ENCODE measurements around the gene KCNJ9. TPM values are rescaled to one million over a fixed set of nuclear protein-coding genes. Genes with fewer than 3 reads are reported as not detected.

KCNJ9 gene
- total RNA-seq, 1 donor from 2014 or later = not detected

Other genes with a start within 250 kb of the KCNJ9 start
- not detected for gene VSIG8, start 218.9 kb upstream of the KCNJ9 start, total RNA-seq
- 0.64 TPM for gene CFAP45, start 181.4 kb upstream of the KCNJ9 start, total RNA-seq
- gene TAGLN2, start 156.0 kb upstream of the KCNJ9 start, total RNA-seq = 314 TPM
- 0.13 TPM for gene IGSF9, start 135.9 kb upstream of the KCNJ9 start, total RNA-seq
- gene SLAMF9, start 127.3 kb upstream of the KCNJ9 start, total RNA-seq = not detected
- gene PIGM, start 49.5 kb upstream of the KCNJ9 start, total RNA-seq = 4.1 TPM
- gene KCNJ10, start 11.4 kb upstream of the KCNJ9 start, total RNA-seq = 0.16 TPM
- gene IGSF8, start 17.1 kb downstream of the KCNJ9 start, total RNA-seq = 20.4 TPM
- gene ATP1A2, start 34.2 kb downstream of the KCNJ9 start, total RNA-seq = 31.2 TPM
- gene ATP1A4, start 70.1 kb downstream of the KCNJ9 start, total RNA-seq = 0.39 TPM
- 0.39 TPM for gene CASQ1, start 109.0 kb downstream of the KCNJ9 start, total RNA-seq
- 486 TPM for gene PEA15, start 123.8 kb downstream of the KCNJ9 start, total RNA-seq
- gene DCAF8, start 181.0 kb downstream of the KCNJ9 start, total RNA-seq = 127 TPM
- gene PEX19, start 203.6 kb downstream of the KCNJ9 start, total RNA-seq = 144 TPM

Measured in mesenteric fat pad (tissue), 1 donor.